Measurements from ENCODE around the gene OSBPL9.

Gene OSBPL9

GRCh38 chr1:51837243-51837642, 220.4 kb downstream of the OSBPL9 start:
- no peak overlapping the region for H3K27ac ChIP-seq
- DNase-seq (ENCODE audit: low read depth, low spot score): no peak
